Neural crest cell (in vitro differentiated cells): ENCODE results near the gene LINC00305. TPM values are rescaled to one million over a fixed set of nuclear protein-coding genes. Genes with fewer than 3 reads are reported as not detected.

Experiments used
- DNase-seq: peaks from one replicate; pipeline ENCODE4 v3.0.0; 2021; ENCODE audit warnings: low read depth, mixed read lengths, low spot score
- H3K27ac Mint-ChIP-seq: one replicate; pipeline ENCODE4 v1.8.0; 2021; ENCODE audit warnings: mild to moderate bottlenecking, mixed read lengths; ENCODE audit not compliant: unreplicated experiment
- H3K27me3 Mint-ChIP-seq: 2 replicates; pipeline ENCODE4 v1.8.0; 2021; ENCODE audit warnings: low read depth, mild to moderate bottlenecking, mixed read lengths
- H3K36me3 Mint-ChIP-seq: 2 replicates; pipeline ENCODE4 v1.8.0; 2021; ENCODE audit warnings: low read depth, mild to moderate bottlenecking, mixed read lengths
- H3K4me1 Mint-ChIP-seq: 2 replicates; pipeline ENCODE4 v1.8.0; 2021; ENCODE audit warnings: mixed read lengths
- H3K4me3 Mint-ChIP-seq: one replicate; pipeline ENCODE4 v1.8.0; 2021; ENCODE audit warnings: mild to moderate bottlenecking, mixed read lengths
- H3K9me3 Mint-ChIP-seq: 2 replicates; pipeline ENCODE4 v1.8.0; 2021; ENCODE audit warnings: mixed read lengths
- CTCF ChIP-seq: fragments of 200-600 bp; sonication (generic); conservative IDR thresholded peaks from 2 replicates; pipeline ENCODE4 v1.5.0; 2021; ENCODE audit warnings: antibody characterized with exemption, mild to moderate bottlenecking
- total RNA-seq: library from RNA; stranded (reverse); gene quantifications from 2 replicates; pipeline ENCODE4 v1.2.1, GENCODE V29; 2021

Gene LINC00305
- total RNA-seq, 1 donor from 2014 or later: not detected

GRCh38 chr18:64042728-64043358 lies 106.0 kb downstream of the LINC00305 start:
- Mint-ChIP-seq H3K9me3 (peaks cover 7% of the 10 kb centered on the region), H3K27ac (no peak overlapping the region), H3K4me3 (no peak overlapping the region), H3K4me1 (no peaks in the 10 kb centered on the region), H3K36me3 (no peaks in the 10 kb centered on the region), H3K27me3 (no peaks in the 10 kb centered on the region)
- TF ChIP-seq CTCF: no peak
- no peak for DNase-seq

GRCh38 chr18:64037812-64038414 lies 111.0 kb downstream of the LINC00305 start:
- TF ChIP-seq CTCF: peak; percentile 81
- Mint-ChIP-seq H3K36me3 (no peaks in the 10 kb centered on the region), H3K4me3 (no peak overlapping the region), H3K27ac (no peak overlapping the region), H3K4me1 (no peaks in the 10 kb centered on the region), H3K9me3 (no peaks in the 10 kb centered on the region), H3K27me3 (no peaks in the 10 kb centered on the region)
- DNase-seq: no peak

- TF ChIP-seq CTCF: no peak
- Mint-ChIP-seq H3K27me3 (no peaks in the 10 kb centered on the region), H3K4me3 (no peak overlapping the region), H3K36me3 (no peaks in the 10 kb centered on the region), H3K27ac (no peak overlapping the region), H3K9me3 (peaks cover 3% of the 10 kb centered on the region), H3K4me1 (no peaks in the 10 kb centered on the region)
- DNase-seq: no peak
Measured at GRCh38 chr18:64032312-64032711, 116.6 kb downstream of the LINC00305 start.

- TF ChIP-seq CTCF: no peak
- Mint-ChIP-seq H3K9me3 (peaks cover 3% of the 10 kb centered on the region), H3K4me1 (no peaks in the 10 kb centered on the region), H3K27me3 (no peaks in the 10 kb centered on the region), H3K36me3 (no peaks in the 10 kb centered on the region), H3K4me3 (no peak overlapping the region), H3K27ac (no peak overlapping the region)
- no peak for DNase-seq
Measured at GRCh38 chr18:64031411-64031810, 117.5 kb downstream of the LINC00305 start.

Other genes with a start within 250 kb of the LINC00305 start
- gene SERPINB10, start 241.1 kb downstream of the LINC00305 start, total RNA-seq: not detected in 2 replicates
- gene HMSD, start 199.8 kb downstream of the LINC00305 start, total RNA-seq: 8.5 and 10.0 TPM in 2 replicates
- 3.7 and 3.9 TPM in 2 replicates for gene SERPINB8, start 179.0 kb downstream of the LINC00305 start, total RNA-seq